ENCODE measurements around the gene KANK4. TPM values are rescaled to one million over a fixed set of nuclear protein-coding genes. Genes with fewer than 3 reads are reported as not detected.

Gene KANK4
- polyA plus RNA-seq (ENCODE audit: insufficient read length in 4 of 4), result 10 to 100 TPM; 19.3 to 45.3 (median 20.4) TPM

DNA sequence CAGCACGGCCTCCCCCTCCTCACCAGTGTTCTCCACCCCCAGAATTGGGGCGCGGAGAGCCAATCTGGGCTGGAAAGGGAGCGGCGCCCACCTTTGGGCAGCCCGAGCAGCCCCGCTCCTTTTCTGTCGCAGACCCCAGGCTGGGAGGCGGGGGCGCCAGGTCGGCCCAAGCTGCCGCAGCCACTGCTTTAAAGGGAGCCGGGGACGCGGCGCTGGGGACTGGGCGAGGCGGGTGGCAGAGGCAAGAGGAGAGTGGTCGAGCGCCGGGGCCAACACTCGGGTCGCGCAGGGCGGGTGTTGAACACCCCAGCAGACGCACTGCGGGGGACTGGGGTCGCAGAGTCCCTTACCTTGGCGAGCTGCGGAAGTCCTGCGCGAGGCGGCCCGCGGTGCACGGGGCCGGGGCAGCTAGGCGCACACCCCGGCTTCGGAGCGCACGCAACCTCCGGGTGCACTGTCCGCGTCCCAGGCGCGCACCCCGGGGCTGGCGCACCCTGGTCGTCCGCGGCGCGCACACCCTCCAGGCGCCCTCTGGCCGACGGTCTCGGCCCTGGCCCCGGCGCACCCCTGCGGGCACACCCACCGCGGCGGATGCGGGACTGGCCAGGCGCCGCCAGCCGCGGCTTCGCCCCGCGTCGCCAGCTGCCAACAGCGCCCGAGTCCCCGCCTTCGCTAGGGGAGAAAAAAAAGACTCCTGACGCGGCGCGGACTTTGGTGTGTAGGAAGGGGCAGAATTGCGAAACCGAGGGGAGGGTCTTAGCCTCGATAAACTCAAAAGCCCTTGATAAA lies at the start of gene KANK4:
Gene KANK4 (minus strand): TSS at position 679 of the 789 bp plus-strand sequence. CDS start 37,870 bp downstream, outside the sequence.
- no peak for DNase-seq (ENCODE audit: low read depth in 4 of 4, low spot score in 3 of 4)

GRCh38 chr1:62368989-62369388 lies 49.8 kb upstream of the KANK4 start:
- no peak for DNase-seq (ENCODE audit: low read depth in 4 of 4, low spot score in 3 of 4)

- no peak for DNase-seq (ENCODE audit: low read depth in 4 of 4, low spot score in 3 of 4)
Observed at GRCh38 chr1:62367005-62367557, 47.8 kb upstream of the KANK4 start.

GRCh38 chr1:62364721-62365120 lies 45.5 kb upstream of the KANK4 start:
- no peak for DNase-seq (ENCODE audit: low read depth in 4 of 4, low spot score in 3 of 4)

DNA sequence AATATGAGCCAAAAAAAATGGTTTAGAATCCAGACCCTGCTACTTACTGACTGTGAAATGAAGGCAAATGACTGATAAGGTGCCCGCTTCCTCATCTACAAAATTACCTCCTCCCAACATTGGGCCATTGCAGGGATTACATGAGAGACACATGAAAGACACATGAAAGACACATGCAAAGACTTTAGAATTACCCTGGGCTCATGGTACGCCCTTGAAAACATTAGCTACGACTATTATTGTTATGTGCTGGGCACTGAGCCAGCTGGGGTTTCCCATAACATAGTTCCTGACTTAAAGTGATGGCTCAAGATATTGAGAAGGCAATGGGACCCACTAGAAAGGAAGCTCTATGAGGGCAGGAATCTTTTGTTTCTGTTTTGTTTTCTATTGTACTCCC lies 43.7 kb upstream of the KANK4 start:
- DNase-seq (ENCODE audit: low read depth in 4 of 4, low spot score in 3 of 4), result no peak

DNA sequence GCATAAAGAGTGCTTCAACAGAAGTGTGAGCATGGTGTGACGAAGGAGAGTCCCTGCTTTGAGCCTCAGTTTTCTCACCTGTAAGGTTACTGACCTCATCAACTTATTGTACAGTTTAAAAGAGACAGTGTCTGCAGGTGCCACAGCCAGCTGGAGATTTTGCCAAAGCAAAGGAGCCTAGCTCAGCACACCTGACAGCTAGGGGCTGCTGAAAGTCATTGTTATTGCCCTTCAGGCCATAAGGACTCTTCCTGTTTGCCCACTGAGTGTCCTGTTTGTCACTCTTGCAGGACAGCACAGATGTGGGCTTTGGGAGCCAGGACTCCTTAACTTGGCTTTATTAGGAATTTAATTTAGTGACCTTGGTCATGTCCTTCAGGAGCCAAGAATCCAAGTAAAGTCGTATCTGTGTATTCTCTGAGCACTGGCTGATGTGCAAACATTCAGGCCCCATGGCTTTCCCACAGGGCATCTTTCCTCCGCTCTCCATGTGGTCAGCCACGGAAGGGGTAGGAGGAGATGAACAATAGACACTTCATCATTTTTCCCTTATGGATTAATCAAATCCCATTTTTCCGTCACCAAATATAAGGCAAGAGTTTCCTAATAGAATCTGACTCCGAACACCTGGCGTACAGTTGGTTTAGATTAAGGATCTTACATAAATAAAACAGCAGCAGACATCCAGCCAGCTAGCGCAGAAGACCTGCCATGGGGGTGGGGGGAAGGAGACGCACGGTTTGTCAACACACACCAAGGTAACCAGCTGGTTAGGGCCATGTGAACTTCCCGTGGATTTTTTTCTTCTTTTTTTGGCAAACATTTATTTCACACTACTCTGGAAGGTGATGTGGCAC lies 43.1 kb upstream of the KANK4 start:
- DNase-seq (ENCODE audit: low read depth in 4 of 4, low spot score in 3 of 4), result no peak

- DNase-seq (ENCODE audit: low read depth in 4 of 4, low spot score in 3 of 4), result no peak
Observed at GRCh38 chr1:62361431-62361830, 42.2 kb upstream of the KANK4 start.

DNA sequence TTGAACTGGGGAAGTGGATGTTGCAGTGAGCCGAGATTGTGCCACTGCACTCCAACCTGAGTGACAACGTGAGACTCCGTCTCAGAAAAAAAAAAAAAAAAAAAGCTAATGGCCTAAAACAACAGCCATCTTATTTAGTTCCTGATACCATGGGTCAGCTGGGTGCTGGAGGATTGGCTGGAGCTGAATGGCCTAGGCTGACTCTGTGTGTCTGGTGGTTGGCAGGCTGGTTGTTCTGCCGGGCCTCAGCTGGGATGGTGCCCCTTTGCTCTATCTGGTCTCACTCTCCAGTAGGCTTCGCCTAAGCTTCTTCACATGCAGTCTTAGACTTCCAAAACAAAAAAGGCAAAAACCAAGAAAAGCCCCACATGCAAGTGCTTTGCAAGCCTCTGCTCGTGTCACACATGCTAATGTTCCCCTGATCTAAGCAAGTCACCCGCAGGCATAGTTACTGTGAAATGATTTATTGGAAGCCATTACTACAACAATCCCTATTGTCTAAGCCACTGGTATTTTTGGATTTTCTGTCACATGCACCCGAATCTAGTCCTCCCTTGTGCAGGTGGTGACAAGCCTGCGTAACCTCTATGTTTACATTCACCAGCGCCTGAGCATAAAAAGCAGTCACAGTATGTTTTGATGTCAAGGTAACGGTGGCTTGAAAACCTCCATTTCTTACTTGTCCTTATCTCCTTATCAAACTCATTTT lies 39.6 kb upstream of the KANK4 start:
- peak in 1 of 4 donors; percentile 3 for DNase-seq (ENCODE audit: low read depth in 4 of 4, low spot score in 3 of 4)

DNA sequence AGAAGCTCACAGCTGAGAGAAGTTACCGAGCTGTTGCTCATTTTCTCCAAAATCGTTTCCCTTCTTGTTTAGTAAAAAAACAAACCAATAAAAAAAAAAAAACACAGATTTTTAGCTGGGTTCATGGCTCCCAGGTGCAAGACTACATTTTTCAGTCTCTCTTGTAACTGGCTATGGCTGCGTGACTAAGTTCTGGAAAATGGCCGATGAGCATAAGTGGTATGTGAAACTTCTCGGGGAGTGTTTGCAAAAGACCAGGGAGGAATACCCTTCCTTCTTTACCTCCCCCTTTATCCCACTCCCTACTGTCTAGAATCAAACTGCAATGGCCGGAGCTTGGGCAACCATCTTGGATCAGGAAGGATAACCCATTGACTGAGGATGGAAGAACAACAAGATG lies 38.7 kb upstream of the KANK4 start:
- no peak for DNase-seq (ENCODE audit: low read depth in 4 of 4, low spot score in 3 of 4)

GRCh38 chr1:62356257-62356835 lies 37.1 kb upstream of the KANK4 start:
- DNase-seq (ENCODE audit: low read depth in 4 of 4, low spot score in 3 of 4), result no peak

- no peak for DNase-seq (ENCODE audit: low read depth in 4 of 4, low spot score in 3 of 4)
Observed at GRCh38 chr1:62355095-62355494, 35.9 kb upstream of the KANK4 start.

DNA sequence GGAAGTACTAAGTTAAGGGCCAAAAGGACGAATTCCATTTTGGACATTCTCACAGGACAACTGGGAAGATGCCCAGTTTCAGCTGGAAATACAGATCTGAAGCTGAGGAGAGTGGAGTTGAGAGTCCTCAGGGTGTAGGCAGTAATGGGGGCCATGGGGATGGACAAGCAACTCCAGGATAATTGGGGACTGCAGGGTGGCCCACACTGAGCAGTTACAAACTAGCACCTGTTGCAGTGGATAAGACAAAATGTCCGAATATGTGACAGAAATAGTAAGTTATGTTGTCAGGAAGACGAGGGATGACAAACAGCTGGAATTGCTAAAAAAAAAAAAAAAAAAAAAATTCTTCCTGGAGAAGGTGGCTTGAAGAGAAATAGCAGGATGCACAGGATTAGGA lies 34.6 kb upstream of the KANK4 start:
- DNase-seq (ENCODE audit: low read depth in 4 of 4, low spot score in 3 of 4), result no peak

DNA sequence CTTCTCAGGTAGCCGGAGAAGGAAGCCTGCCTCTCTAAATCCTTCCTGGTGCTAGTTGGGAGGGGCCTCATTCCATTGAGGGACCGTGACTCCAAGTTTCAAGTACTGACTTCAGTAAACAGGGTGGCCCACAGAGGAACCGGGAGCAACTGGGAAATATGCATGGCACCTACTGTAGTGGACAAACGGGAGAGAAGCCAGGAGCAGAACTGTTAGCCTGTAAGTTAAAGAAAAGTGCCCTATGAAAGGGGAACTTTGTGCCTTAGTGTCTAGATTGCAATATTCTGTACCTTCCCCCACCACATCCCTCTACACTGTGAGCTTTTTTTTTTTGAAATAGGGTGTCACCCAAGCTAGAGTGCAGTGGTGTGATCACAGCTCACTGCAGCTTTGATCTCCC lies 33.2 kb upstream of the KANK4 start:
- no peak for DNase-seq (ENCODE audit: low read depth in 4 of 4, low spot score in 3 of 4)

- no peak for DNase-seq (ENCODE audit: low read depth in 4 of 4, low spot score in 3 of 4)
Observed at GRCh38 chr1:62349470-62350233, 30.4 kb upstream of the KANK4 start.

DNA sequence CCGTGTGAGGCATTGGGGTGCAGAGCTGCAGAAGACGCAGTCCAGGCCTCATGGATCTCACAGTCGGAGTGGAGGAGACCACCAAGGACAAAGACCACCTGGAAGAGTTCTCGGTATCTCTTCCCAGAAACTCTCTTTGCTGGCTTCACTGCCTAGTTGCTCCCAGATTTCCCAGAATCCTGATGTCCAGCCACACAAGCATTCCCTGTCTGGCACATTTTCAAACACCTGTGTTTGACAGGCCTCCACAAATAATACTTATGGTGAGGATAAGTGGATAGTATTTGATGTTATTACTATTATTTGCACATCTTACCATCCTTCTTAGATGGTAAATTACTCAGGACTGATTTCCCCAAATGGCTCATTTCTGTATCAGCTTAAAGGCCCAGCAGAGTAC lies 27.7 kb upstream of the KANK4 start:
- no peak for DNase-seq (ENCODE audit: low read depth in 4 of 4, low spot score in 3 of 4)

GRCh38 chr1:62343911-62344310 lies 24.7 kb upstream of the KANK4 start:
- DNase-seq (ENCODE audit: low read depth in 4 of 4, low spot score in 3 of 4), result no peak

- no peak for DNase-seq (ENCODE audit: low read depth in 4 of 4, low spot score in 3 of 4)
Observed at GRCh38 chr1:62342270-62342669, 23.0 kb upstream of the KANK4 start.

- DNase-seq (ENCODE audit: low read depth in 4 of 4, low spot score in 3 of 4), result no peak
Observed at GRCh38 chr1:62341615-62342014, 22.4 kb upstream of the KANK4 start.

GRCh38 chr1:62341089-62341488 lies 21.9 kb upstream of the KANK4 start:
- DNase-seq (ENCODE audit: low read depth in 4 of 4, low spot score in 3 of 4), result no peak
